Purkinje cell (primary cell): ENCODE measurements around the gene SHANK2. TPM values are rescaled to one million over a fixed set of nuclear protein-coding genes. Genes with fewer than 3 reads are reported as not detected.

Source experiments
- polyA plus RNA-seq: library from polyadenylated mRNA; unstranded; fragments of >200 nt; fragmentation: Nextera tagmentation; gene quantifications from 2 replicates; pipeline ENCODE4 v1.2.1, GENCODE V29; 2014

SHANK2 gene
- 27.9 and 39.4 TPM in 2 replicates for polyA plus RNA-seq

GRCh38 chr11:71252269-71252769 lies at the start of gene SHANK2:
SHANK2 (minus strand) TSS chr11:71252577; CDS start chr11:71147326, 105,251 bp downstream.

Other genes starting within 250 kb of the SHANK2 start
- gene DHCR7, start 195.8 kb upstream of the SHANK2 start, polyA plus RNA-seq, result 11.0 and 15.3 TPM in 2 replicates
- gene NADSYN1, start 200.6 kb upstream of the SHANK2 start, polyA plus RNA-seq, result 12.3 and 16.0 TPM in 2 replicates